HFFc6 (cell line): ENCODE measurements around the gene SMIM3. TPM values are rescaled to one million over a fixed set of nuclear protein-coding genes. Genes with fewer than 3 reads are reported as not detected.

Experiments
- DNase-seq: peaks from one replicate; pipeline ENCODE4 v3.0.0-alpha.2; 2018
- H3K27ac Mint-ChIP-seq: 2 replicates; pipeline ENCODE4 v1.8.0; 2020; ENCODE audit warnings: mild to moderate bottlenecking, mixed read lengths
- H3K27me3 Mint-ChIP-seq: 2 replicates; pipeline ENCODE4 v1.8.0; 2021; ENCODE audit warnings: mild to moderate bottlenecking, moderate library complexity, mixed read lengths; ENCODE audit not compliant: insufficient read depth
- H3K36me3 Mint-ChIP-seq: 2 replicates; pipeline ENCODE4 v1.8.0; 2021; ENCODE audit warnings: low read depth, mixed read lengths
- H3K4me1 Mint-ChIP-seq: 2 replicates; pipeline ENCODE4 v1.8.0; 2020; ENCODE audit warnings: low read depth, mixed read lengths
- H3K4me3 Mint-ChIP-seq: 2 replicates; pipeline ENCODE4 v1.8.0; 2020; ENCODE audit warnings: mild to moderate bottlenecking, moderate library complexity, mixed read lengths
- H3K9me3 Mint-ChIP-seq: 2 replicates; pipeline ENCODE4 v1.8.0; 2020; ENCODE audit warnings: mild to moderate bottlenecking, mixed read lengths
- total RNA-seq, 6 experiments: library from RNA; stranded (reverse); fragmentation: NEBNext Ultra II Directional; extraction: Animal tissue kit (Norgen Biotek cat#: 25700); gene quantifications; 2 replicates in 1 of 6; 3 replicates in 5 of 6; pipeline ENCODE4 v1.2.3, GENCODE V29; 2021
- TF ChIP-seq, protein P1 (sequence below): fragments of 200-600 bp; sonication (generic); IDR thresholded peaks from 2 replicates; pipeline ENCODE4 v1.5.0; 2021; ENCODE audit warnings: antibody characterized with exemption, mild to moderate bottlenecking

SMIM3 gene
- total RNA-seq, 6 experiments from 2014 or later = 32.5 to 51.1 (median 37.9) TPM

- no peaks in the 10 kb centered on the region for H3K9me3 Mint-ChIP-seq
- peaks cover 2% of the 10 kb centered on the region; the same call in 1 of the 2 replicates for H3K27me3 Mint-ChIP-seq
- H3K36me3 Mint-ChIP-seq = peaks cover 2% of the 10 kb centered on the region
- H3K4me1 Mint-ChIP-seq = peaks cover 25% of the 10 kb centered on the region
- TF ChIP-seq, protein P1, sequence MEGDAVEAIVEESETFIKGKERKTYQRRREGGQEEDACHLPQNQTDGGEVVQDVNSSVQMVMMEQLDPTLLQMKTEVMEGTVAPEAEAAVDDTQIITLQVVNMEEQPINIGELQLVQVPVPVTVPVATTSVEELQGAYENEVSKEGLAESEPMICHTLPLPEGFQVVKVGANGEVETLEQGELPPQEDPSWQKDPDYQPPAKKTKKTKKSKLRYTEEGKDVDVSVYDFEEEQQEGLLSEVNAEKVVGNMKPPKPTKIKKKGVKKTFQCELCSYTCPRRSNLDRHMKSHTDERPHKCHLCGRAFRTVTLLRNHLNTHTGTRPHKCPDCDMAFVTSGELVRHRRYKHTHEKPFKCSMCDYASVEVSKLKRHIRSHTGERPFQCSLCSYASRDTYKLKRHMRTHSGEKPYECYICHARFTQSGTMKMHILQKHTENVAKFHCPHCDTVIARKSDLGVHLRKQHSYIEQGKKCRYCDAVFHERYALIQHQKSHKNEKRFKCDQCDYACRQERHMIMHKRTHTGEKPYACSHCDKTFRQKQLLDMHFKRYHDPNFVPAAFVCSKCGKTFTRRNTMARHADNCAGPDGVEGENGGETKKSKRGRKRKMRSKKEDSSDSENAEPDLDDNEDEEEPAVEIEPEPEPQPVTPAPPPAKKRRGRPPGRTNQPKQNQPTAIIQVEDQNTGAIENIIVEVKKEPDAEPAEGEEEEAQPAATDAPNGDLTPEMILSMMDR = no peak
- no peak overlapping the region for H3K27ac Mint-ChIP-seq
- no peak for DNase-seq
- no peak overlapping the region for H3K4me3 Mint-ChIP-seq
Measured at GRCh38 chr5:150762211-150762610, 16.3 kb upstream of the SMIM3 start.

GRCh38 chr5:150763023-150763769 is 15.4 kb upstream of the SMIM3 start:
- TF ChIP-seq, protein P1 = no peak
- peak; percentile 41 for DNase-seq
- H3K27ac Mint-ChIP-seq = peak overlapping the region; percentile 22; the same call in 1 of the 2 replicates
- H3K36me3 Mint-ChIP-seq = no peaks in the 10 kb centered on the region
- H3K27me3 Mint-ChIP-seq = peaks cover 2% of the 10 kb centered on the region; the same call in 1 of the 2 replicates
- no peak overlapping the region; the same call in 1 of the 2 replicates for H3K4me3 Mint-ChIP-seq
- peaks cover 21% of the 10 kb centered on the region for H3K4me1 Mint-ChIP-seq
- H3K9me3 Mint-ChIP-seq = no peaks in the 10 kb centered on the region

DNA sequence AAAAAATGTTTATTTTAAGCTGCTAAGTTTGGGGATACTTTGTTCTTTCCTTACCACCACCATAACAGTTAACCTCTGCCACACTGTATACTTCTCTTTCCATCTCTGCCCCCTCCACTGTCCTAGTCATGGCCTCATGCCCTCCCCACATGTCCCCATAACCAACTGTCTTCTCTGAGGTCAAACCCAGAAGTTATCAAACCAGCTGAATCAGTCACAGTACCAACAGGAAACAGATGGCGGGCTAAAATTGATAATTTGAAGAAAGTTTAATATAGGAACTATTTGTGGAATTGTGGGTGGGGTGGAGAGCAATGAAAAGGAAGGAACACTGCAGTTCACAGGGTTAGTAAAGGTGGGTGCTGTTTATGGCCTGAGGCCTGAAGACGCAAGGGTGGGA is 14.0 kb upstream of the SMIM3 start:
- Mint-ChIP-seq H3K36me3 (no peaks in the 10 kb centered on the region), H3K27ac (no peak overlapping the region), H3K9me3 (no peaks in the 10 kb centered on the region), H3K27me3 (peaks cover 2% of the 10 kb centered on the region; the same call in 1 of the 2 replicates), H3K4me3 (no peak overlapping the region), H3K4me1 (peaks cover 21% of the 10 kb centered on the region)
- TF ChIP-seq, protein P1 = no peak
- DNase-seq = no peak

GRCh38 chr5:150765011-150765798 is 13.4 kb upstream of the SMIM3 start:
- TF ChIP-seq, protein P1 = no peak

GRCh38 chr5:150765799-150766169 is 12.8 kb upstream of the SMIM3 start:
- Mint-ChIP-seq H3K27me3 (no peaks in the 10 kb centered on the region; the same call in 1 of the 2 replicates), H3K4me1 (peaks cover 21% of the 10 kb centered on the region), H3K9me3 (no peaks in the 10 kb centered on the region), H3K4me3 (no peak overlapping the region), H3K27ac (no peak overlapping the region), H3K36me3 (no peaks in the 10 kb centered on the region)
- TF ChIP-seq, protein P1 = no peak
- no peak for DNase-seq

More at GRCh38 chr5:150765011-150765798, 13.4 kb upstream of the SMIM3 start:
- DNase-seq = no peak
- Mint-ChIP-seq H3K36me3 (no peaks in the 10 kb centered on the region), H3K4me3 (no peak overlapping the region), H3K27ac (no peak overlapping the region), H3K27me3 (no peaks in the 10 kb centered on the region; the same call in 1 of the 2 replicates), H3K4me1 (peaks cover 21% of the 10 kb centered on the region), H3K9me3 (no peaks in the 10 kb centered on the region)
